ENCODE data around the gene ADAMTS2.

ADAMTS2 gene

GRCh38 chr5:179154991-179155955, 190.0 kb downstream of the ADAMTS2 start:
- no peak for DNase-seq (ENCODE audit: low spot score)

GRCh38 chr5:179154346-179154990, 190.8 kb downstream of the ADAMTS2 start:
- no peak for DNase-seq (ENCODE audit: low spot score)

- DNase-seq (ENCODE audit: low spot score): no peak
Observed at GRCh38 chr5:179153921-179154345, 191.3 kb downstream of the ADAMTS2 start.

GRCh38 chr5:179153341-179153901, 191.8 kb downstream of the ADAMTS2 start:
- no peak for DNase-seq (ENCODE audit: low spot score)

- DNase-seq (ENCODE audit: low spot score): no peak
Observed at GRCh38 chr5:179152941-179153340, 192.3 kb downstream of the ADAMTS2 start.

GRCh38 chr5:179152144-179152895, 192.9 kb downstream of the ADAMTS2 start:
- DNase-seq (ENCODE audit: low spot score): no peak

GRCh38 chr5:179151286-179152118, 193.8 kb downstream of the ADAMTS2 start:
- DNase-seq (ENCODE audit: low spot score): no peak

GRCh38 chr5:179150011-179150410, 195.2 kb downstream of the ADAMTS2 start:
- no peak for DNase-seq (ENCODE audit: low spot score)

- no peak for DNase-seq (ENCODE audit: low spot score)
Observed at GRCh38 chr5:179149278-179149677, 196.0 kb downstream of the ADAMTS2 start.

- no peak for DNase-seq (ENCODE audit: low spot score)
Observed at GRCh38 chr5:179148703-179149170, 196.5 kb downstream of the ADAMTS2 start.

GRCh38 chr5:179147991-179148702, 197.1 kb downstream of the ADAMTS2 start:
- no peak for DNase-seq (ENCODE audit: low spot score)

GRCh38 chr5:179146277-179146676, 199.0 kb downstream of the ADAMTS2 start:
- no peak for DNase-seq (ENCODE audit: low spot score)

GRCh38 chr5:179143446-179143845, 201.8 kb downstream of the ADAMTS2 start:
- peak; percentile 54 for DNase-seq (ENCODE audit: low spot score)

GRCh38 chr5:179142434-179143198, 202.6 kb downstream of the ADAMTS2 start:
- peak; percentile 70 for DNase-seq (ENCODE audit: low spot score)

GRCh38 chr5:179141867-179142266, 203.4 kb downstream of the ADAMTS2 start:
- no peak for DNase-seq (ENCODE audit: low spot score)

- no peak for DNase-seq (ENCODE audit: low spot score)
Observed at GRCh38 chr5:179140293-179140692, 205.0 kb downstream of the ADAMTS2 start.

- DNase-seq (ENCODE audit: low spot score): no peak
Observed at GRCh38 chr5:179139936-179140235, 205.4 kb downstream of the ADAMTS2 start.

GRCh38 chr5:179139111-179139935, 205.9 kb downstream of the ADAMTS2 start:
- DNase-seq (ENCODE audit: low spot score): no peak

- DNase-seq (ENCODE audit: low spot score): no peak
Observed at GRCh38 chr5:179138568-179138925, 206.7 kb downstream of the ADAMTS2 start.
